Nephron progenitor cell (in vitro differentiated cells): Measurements from ENCODE around the gene E2F6.

ENCODE experiments used
- DNase-seq: peaks from one replicate; pipeline ENCODE4 v3.0.0; 2021
- H3K27ac Mint-ChIP-seq: 2 replicates; pipeline ENCODE4 v1.8.0; 2021; ENCODE audit warnings: mild to moderate bottlenecking, moderate library complexity, mixed read lengths
- H3K27me3 Mint-ChIP-seq: 2 replicates; pipeline ENCODE4 v1.8.0; 2021; ENCODE audit warnings: mild to moderate bottlenecking, low read depth, mixed read lengths; ENCODE audit not compliant: poor library complexity
- H3K36me3 Mint-ChIP-seq: 2 replicates; pipeline ENCODE4 v1.8.0; 2021; ENCODE audit warnings: low read depth, mixed read lengths
- H3K4me1 Mint-ChIP-seq: 2 replicates; pipeline ENCODE4 v1.8.0; 2021; ENCODE audit warnings: mixed read lengths
- H3K4me3 Mint-ChIP-seq: 2 replicates; pipeline ENCODE4 v1.8.0; 2021; ENCODE audit warnings: mild to moderate bottlenecking, moderate library complexity, mixed read lengths
- H3K9me3 Mint-ChIP-seq: 2 replicates; pipeline ENCODE4 v1.8.0; 2021; ENCODE audit warnings: mild to moderate bottlenecking, moderate library complexity, mixed read lengths
- TF ChIP-seq, protein P1 (sequence below): fragments of 200-600 bp; sonication (generic); IDR thresholded peaks from 2 replicates; pipeline ENCODE4 v1.5.0; 2021; ENCODE audit warnings: antibody characterized with exemption

Gene E2F6

DNA sequence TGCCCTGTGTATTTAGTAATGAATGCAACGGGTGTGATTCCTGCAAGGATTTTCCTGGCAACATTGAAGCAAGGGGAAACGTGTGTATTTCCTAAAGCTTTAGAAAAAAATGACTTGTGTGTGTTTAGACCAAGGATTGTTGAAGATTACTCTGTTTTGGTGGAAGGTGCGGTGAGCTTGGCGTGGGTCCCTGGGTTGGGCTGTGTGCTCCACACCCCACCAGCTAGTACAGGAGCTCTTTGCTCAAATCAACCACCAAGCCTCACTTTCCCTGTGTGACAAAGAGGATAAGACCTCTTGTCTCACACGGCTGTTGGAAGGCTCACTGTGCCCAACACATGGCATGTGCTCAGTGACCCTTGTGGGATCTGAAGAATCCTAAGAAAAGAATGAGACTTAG lies 46.5 kb upstream of the E2F6 start:
- Mint-ChIP-seq H3K27me3 (peaks cover 4% of the 10 kb centered on the region), H3K4me3 (no peak overlapping the region), H3K9me3 (peaks cover 3% of the 10 kb centered on the region), H3K4me1 (peaks cover 62% of the 10 kb centered on the region), H3K36me3 (peaks cover 31% of the 10 kb centered on the region), H3K27ac (peak overlapping the region; percentile 89)
- no peak for DNase-seq
- TF ChIP-seq, protein P1, sequence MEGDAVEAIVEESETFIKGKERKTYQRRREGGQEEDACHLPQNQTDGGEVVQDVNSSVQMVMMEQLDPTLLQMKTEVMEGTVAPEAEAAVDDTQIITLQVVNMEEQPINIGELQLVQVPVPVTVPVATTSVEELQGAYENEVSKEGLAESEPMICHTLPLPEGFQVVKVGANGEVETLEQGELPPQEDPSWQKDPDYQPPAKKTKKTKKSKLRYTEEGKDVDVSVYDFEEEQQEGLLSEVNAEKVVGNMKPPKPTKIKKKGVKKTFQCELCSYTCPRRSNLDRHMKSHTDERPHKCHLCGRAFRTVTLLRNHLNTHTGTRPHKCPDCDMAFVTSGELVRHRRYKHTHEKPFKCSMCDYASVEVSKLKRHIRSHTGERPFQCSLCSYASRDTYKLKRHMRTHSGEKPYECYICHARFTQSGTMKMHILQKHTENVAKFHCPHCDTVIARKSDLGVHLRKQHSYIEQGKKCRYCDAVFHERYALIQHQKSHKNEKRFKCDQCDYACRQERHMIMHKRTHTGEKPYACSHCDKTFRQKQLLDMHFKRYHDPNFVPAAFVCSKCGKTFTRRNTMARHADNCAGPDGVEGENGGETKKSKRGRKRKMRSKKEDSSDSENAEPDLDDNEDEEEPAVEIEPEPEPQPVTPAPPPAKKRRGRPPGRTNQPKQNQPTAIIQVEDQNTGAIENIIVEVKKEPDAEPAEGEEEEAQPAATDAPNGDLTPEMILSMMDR, result no peak

DNA sequence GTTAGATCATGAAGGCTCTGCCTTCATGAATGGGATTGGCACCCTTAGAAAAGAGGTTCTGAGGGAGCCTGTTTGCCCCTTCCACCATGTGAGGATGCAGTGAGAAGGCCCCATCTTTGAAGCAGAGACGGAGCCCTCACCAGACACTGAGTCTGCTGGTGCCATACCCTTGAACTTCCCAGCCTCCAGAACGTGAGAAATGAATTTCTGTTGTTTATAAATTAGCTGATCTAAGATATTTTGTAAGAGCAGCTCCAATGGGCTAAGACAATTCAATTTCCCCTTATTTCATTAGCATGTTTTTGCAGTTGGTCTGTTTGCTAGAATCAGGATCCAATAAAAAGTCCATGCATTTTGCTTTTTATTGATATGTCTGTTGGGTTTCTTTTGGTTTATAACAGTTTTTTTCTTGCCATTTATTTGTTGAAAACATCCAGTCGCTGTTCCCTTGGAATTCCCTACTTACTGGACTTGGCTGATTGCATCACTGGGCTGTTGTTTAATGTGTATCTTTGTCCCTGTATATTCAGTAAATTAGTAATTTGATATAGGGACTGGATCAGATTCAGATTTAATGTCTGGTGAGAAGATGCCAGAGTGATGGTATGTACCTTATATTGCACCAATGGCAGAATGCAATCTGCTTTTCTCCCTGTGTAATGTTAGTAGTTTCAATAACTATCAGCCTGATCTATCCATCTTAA lies 43.8 kb upstream of the E2F6 start:
- Mint-ChIP-seq H3K9me3 (no peaks in the 10 kb centered on the region), H3K4me1 (peaks cover 39% of the 10 kb centered on the region), H3K4me3 (no peak overlapping the region), H3K27me3 (no peaks in the 10 kb centered on the region), H3K27ac (no peak overlapping the region), H3K36me3 (peaks cover 23% of the 10 kb centered on the region)
- DNase-seq, result no peak
- TF ChIP-seq, protein P1, result no peak

DNA sequence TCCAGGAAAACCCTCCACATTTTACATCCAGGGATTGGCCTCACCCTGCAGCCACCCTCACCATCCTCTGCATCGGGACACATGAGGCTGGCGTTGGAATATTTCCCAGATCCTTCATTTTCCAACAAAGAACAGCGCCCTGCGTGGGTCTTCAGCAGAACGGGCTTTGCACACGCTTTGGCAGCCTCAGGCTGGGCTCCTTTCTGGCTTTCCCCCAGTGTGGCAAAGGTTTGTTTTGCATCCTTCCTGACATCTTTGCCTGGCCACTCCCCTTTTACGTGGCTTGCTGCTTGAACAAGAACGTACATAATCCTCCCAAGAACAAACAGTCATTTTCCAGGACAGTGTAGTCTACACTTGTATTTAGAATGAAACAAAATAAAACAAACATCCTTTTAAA lies 42.3 kb upstream of the E2F6 start:
- H3K4me1 Mint-ChIP-seq, result peaks cover 24% of the 10 kb centered on the region
- peak overlapping the region; percentile 91 for H3K27ac Mint-ChIP-seq
- H3K36me3 Mint-ChIP-seq, result peaks cover 31% of the 10 kb centered on the region
- no peaks in the 10 kb centered on the region for H3K27me3 Mint-ChIP-seq
- TF ChIP-seq, protein P1, result no peak
- DNase-seq, result no peak
- no peak overlapping the region for H3K4me3 Mint-ChIP-seq
- H3K9me3 Mint-ChIP-seq, result peaks cover 11% of the 10 kb centered on the region

DNA sequence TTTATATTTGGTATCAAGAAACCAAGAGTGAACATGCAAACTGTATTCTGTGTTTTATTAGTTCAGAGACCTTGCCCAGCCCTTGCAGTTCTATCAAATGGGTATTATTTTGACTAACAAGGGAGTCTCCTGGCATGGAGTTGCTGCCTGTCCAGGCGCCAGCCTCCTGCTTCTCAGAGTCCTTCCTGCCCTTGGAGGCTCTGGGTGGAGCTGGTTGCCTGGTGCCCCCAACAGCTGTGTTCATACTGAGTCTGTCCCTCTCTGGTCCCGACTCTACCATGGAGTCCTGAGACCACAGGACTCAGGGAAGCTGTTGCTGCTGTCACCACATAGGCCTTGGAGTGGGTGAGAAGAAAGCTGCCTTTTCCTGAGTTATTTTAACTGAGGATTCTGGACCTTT lies 41.6 kb upstream of the E2F6 start:
- no peak overlapping the region for H3K4me3 Mint-ChIP-seq
- DNase-seq, result no peak
- no peak overlapping the region for H3K27ac Mint-ChIP-seq
- H3K4me1 Mint-ChIP-seq, result peaks cover 16% of the 10 kb centered on the region
- peaks cover 3% of the 10 kb centered on the region for H3K27me3 Mint-ChIP-seq
- H3K9me3 Mint-ChIP-seq, result peaks cover 19% of the 10 kb centered on the region
- TF ChIP-seq, protein P1, result no peak
- peaks cover 39% of the 10 kb centered on the region for H3K36me3 Mint-ChIP-seq

DNA sequence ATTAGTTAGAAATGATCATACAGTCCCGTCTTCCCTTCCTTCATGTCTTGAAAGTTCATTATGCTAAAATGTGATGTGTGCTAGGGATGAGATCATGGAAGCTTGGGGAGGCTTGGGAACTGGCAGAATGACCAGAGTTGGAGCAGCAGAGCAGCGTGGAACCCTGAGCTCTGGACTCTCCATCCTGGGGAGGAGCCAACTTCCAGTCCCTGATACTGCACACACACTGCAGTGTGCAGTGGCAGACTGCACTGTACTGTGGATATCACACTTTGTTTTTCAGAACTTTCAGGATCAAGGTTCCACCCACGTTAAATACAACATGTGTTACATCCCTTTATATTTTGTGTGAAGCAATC lies 40.6 kb upstream of the E2F6 start:
- Mint-ChIP-seq H3K4me3 (no peak overlapping the region), H3K27me3 (peaks cover 3% of the 10 kb centered on the region), H3K9me3 (peaks cover 20% of the 10 kb centered on the region), H3K27ac (peak overlapping the region; percentile 79), H3K36me3 (peaks cover 44% of the 10 kb centered on the region), H3K4me1 (peaks cover 7% of the 10 kb centered on the region)
- TF ChIP-seq, protein P1, result no peak
- no peak for DNase-seq
